DND-41 (cell line): ENCODE measurements around the gene TDRD1.

Source experiments
- ATAC-seq: fragments of 200-7000 bp; cut with Tn5 transposase; 3 replicates; pipeline ENCODE4 v1.9.1; 2021; ENCODE audit warnings: low read depth; ENCODE audit not compliant: insufficient read depth
- DNase-seq: peaks from one replicate; pipeline ENCODE4 v3.0.0-alpha.2; 2020
- H2AFZ ChIP-seq: 2 replicates; pipeline ENCODE4 v1.6.0; 2012; ENCODE audit warnings: low read depth, low read length
- H3K27ac ChIP-seq: 2 replicates; pipeline ENCODE4 v1.5.1; 2012; ENCODE audit warnings: low read length, inconsistent platforms
- H3K27me3 ChIP-seq: fragments of 200-600 bp; sonication (generic); 2 replicates; pipeline ENCODE4 v1.6.0; 2012; ENCODE audit warnings: low read length, mild to moderate bottlenecking, inconsistent platforms; ENCODE audit not compliant: insufficient read depth, poor library complexity
- H3K36me3 ChIP-seq: 2 replicates; pipeline ENCODE4 v1.5.1; 2012; ENCODE audit warnings: low read length, inconsistent platforms; ENCODE audit not compliant: insufficient read depth
- H3K4me1 ChIP-seq: 2 replicates; pipeline ENCODE4 v1.5.1; 2012; ENCODE audit warnings: mild to moderate bottlenecking, low read length; ENCODE audit not compliant: insufficient read depth
- H3K4me2 ChIP-seq: 2 replicates; pipeline ENCODE4 v1.6.0; 2012; ENCODE audit warnings: mild to moderate bottlenecking, moderate library complexity, low read length, inconsistent platforms; ENCODE audit not compliant: insufficient read depth
- H3K4me3 ChIP-seq, 2 experiments: fragments of 200-600 bp in 1 of 2; shearing (Covaris generic) in 1 of 2; 2 replicates each; pipeline ENCODE4 v1.5.1; 2012 to 2016; ENCODE audit warnings: inconsistent platforms in 2 of 2, low read length in 2 of 2, mild to moderate bottlenecking in 2 of 2, low read depth in 1 of 2, moderate library complexity in 1 of 2
- H3K79me2 ChIP-seq: 2 replicates; pipeline ENCODE4 v1.6.0; 2012; ENCODE audit warnings: low read length, inconsistent platforms; ENCODE audit not compliant: insufficient read depth
- H3K9ac ChIP-seq: 2 replicates; pipeline ENCODE4 v1.6.0; 2012; ENCODE audit warnings: low read depth, mild to moderate bottlenecking, inconsistent platforms, low read length, moderate library complexity
- H3K9me3 ChIP-seq: 2 replicates; pipeline ENCODE4 v1.5.1; 2012; ENCODE audit warnings: low read length, moderate library complexity, mild to moderate bottlenecking, inconsistent platforms; ENCODE audit not compliant: insufficient read depth, severe bottlenecking
- H4K20me1 ChIP-seq: 2 replicates; pipeline ENCODE4 v1.6.0; 2012; ENCODE audit warnings: low read length; ENCODE audit not compliant: insufficient read depth
- EZH2 ChIP-seq: IDR thresholded peaks from 3 replicates; pipeline ENCODE4 v1.6.1; 2012; ENCODE audit warnings: borderline replicate concordance, low read depth, mild to moderate bottlenecking, moderate library complexity, low read length, inconsistent platforms; ENCODE audit not compliant: severe bottlenecking
- TF ChIP-seq, protein P1 (sequence below): IDR thresholded peaks from 2 replicates; pipeline ENCODE4 v1.5.1; 2012; ENCODE audit warnings: borderline replicate concordance, low read length, moderate library complexity, mild to moderate bottlenecking; ENCODE audit not compliant: poor library complexity, severe bottlenecking; ENCODE audit errors: extremely low read depth

TDRD1 gene, protein sequence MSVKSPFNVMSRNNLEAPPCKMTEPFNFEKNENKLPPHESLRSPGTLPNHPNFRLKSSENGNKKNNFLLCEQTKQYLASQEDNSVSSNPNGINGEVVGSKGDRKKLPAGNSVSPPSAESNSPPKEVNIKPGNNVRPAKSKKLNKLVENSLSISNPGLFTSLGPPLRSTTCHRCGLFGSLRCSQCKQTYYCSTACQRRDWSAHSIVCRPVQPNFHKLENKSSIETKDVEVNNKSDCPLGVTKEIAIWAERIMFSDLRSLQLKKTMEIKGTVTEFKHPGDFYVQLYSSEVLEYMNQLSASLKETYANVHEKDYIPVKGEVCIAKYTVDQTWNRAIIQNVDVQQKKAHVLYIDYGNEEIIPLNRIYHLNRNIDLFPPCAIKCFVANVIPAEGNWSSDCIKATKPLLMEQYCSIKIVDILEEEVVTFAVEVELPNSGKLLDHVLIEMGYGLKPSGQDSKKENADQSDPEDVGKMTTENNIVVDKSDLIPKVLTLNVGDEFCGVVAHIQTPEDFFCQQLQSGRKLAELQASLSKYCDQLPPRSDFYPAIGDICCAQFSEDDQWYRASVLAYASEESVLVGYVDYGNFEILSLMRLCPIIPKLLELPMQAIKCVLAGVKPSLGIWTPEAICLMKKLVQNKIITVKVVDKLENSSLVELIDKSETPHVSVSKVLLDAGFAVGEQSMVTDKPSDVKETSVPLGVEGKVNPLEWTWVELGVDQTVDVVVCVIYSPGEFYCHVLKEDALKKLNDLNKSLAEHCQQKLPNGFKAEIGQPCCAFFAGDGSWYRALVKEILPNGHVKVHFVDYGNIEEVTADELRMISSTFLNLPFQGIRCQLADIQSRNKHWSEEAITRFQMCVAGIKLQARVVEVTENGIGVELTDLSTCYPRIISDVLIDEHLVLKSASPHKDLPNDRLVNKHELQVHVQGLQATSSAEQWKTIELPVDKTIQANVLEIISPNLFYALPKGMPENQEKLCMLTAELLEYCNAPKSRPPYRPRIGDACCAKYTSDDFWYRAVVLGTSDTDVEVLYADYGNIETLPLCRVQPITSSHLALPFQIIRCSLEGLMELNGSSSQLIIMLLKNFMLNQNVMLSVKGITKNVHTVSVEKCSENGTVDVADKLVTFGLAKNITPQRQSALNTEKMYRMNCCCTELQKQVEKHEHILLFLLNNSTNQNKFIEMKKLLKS

DNA sequence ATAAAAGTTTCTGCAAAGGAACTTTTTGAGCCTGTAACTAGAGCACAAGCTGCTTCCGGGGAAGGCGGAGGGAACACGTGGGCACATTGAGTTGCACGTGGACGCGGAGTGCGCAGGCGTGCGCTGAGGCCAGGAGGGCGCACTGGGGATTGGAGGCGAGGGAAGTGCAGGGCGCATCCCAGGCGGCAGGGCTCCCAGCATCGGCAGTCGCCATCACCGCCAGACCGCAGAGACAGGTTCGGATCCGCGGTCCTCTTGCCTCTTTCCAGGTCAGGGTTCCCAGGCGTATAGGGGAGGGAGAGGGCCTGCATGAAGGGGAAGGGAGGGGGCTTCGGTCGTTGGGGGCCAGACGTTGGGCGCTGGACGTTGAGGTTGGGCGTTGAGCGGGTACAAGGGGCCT is at the start of gene TDRD1:
TSS of gene TDRD1 (plus strand) at position 206 of the 400 bp plus-strand sequence. CDS start 8,479 bp downstream, outside the sequence.
- H3K9me3 ChIP-seq, result no peaks in the 10 kb centered on the region
- H3K36me3 ChIP-seq, result no peaks in the 10 kb centered on the region
- no peak for TF ChIP-seq EZH2
- TF ChIP-seq, protein P1, sequence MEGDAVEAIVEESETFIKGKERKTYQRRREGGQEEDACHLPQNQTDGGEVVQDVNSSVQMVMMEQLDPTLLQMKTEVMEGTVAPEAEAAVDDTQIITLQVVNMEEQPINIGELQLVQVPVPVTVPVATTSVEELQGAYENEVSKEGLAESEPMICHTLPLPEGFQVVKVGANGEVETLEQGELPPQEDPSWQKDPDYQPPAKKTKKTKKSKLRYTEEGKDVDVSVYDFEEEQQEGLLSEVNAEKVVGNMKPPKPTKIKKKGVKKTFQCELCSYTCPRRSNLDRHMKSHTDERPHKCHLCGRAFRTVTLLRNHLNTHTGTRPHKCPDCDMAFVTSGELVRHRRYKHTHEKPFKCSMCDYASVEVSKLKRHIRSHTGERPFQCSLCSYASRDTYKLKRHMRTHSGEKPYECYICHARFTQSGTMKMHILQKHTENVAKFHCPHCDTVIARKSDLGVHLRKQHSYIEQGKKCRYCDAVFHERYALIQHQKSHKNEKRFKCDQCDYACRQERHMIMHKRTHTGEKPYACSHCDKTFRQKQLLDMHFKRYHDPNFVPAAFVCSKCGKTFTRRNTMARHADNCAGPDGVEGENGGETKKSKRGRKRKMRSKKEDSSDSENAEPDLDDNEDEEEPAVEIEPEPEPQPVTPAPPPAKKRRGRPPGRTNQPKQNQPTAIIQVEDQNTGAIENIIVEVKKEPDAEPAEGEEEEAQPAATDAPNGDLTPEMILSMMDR, result no peak
- H2AFZ ChIP-seq, result no peak within 1 kb of the TSS
- no peak within 1 kb of the TSS for H3K4me3 ChIP-seq
- H3K79me2 ChIP-seq, result no peaks in the 10 kb centered on the region
- H3K4me1 ChIP-seq, result peaks cover 10% of the 10 kb centered on the region
- no peak for DNase-seq
- no peak within 1 kb of the TSS for H3K9ac ChIP-seq
- ATAC-seq, result no peak
- H3K27ac ChIP-seq, result no peak within 1 kb of the TSS
- H3K27me3 ChIP-seq, result peaks cover 23% of the 10 kb centered on the region
- H4K20me1 ChIP-seq, result no peaks in the 10 kb centered on the region
- H3K4me2 ChIP-seq, result no peak within 1 kb of the TSS

DNA sequence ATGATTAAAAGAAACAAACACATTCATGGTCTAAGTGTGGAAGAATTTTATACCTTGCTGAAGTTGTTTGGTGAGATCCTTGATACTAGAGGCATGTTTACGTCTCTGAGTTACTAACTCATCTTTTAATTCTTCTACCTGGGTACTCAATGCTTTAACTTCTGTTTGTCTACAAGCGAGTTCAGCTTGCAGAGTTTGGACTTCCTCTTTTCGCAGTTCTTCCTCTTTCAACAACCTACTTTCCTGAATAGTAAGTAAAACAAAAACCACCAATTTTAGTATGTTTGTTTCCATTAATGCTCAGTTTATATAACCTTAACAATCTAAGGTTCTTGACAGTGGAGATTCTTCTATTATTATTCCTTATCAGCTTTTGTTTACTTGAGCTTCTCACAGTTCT is 48.1 kb upstream of the TDRD1 start:
- no peak overlapping the region for H2AFZ ChIP-seq
- H3K79me2 ChIP-seq, result no peaks in the 10 kb centered on the region
- no peak overlapping the region for H3K27ac ChIP-seq
- ATAC-seq, result no peak
- H4K20me1 ChIP-seq, result no peaks in the 10 kb centered on the region
- TF ChIP-seq, protein P1, result no peak
- no peak for TF ChIP-seq EZH2
- H3K4me2 ChIP-seq, result no peak overlapping the region
- H3K9me3 ChIP-seq, result no peaks in the 10 kb centered on the region
- no peaks in the 10 kb centered on the region for H3K4me1 ChIP-seq
- no peak overlapping the region for H3K9ac ChIP-seq
- peaks cover 40% of the 10 kb centered on the region; the same call in 1 of the 2 replicates for H3K36me3 ChIP-seq
- no peak for DNase-seq
- no peak overlapping the region for H3K4me3 ChIP-seq
- H3K27me3 ChIP-seq, result no peaks in the 10 kb centered on the region

DNA sequence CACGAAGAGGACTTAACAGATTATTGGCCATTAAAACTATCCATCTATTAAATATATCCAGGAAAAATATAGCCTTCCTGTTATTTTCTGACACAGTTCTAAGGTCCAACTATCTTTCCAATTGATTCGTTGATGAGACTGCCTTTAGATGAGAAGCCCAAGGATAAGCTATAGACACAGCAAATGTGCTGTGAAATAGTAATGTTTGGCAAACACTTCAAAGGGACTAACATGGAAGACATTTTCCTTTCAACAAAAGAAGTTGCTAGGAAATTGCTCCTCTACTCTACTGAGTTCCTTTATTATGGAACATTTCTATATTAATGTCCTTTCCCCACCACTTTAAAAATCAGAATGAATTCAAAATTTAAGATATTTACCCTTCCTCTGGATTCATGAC is 43.7 kb upstream of the TDRD1 start:
- Histone ChIP-seq H3K4me1 (no peaks in the 10 kb centered on the region), H3K27me3 (no peaks in the 10 kb centered on the region), H3K27ac (no peak overlapping the region), H3K36me3 (peaks cover 37% of the 10 kb centered on the region; the same call in 1 of the 2 replicates), H4K20me1 (no peaks in the 10 kb centered on the region), H3K9ac (no peak overlapping the region), H2AFZ (no peak overlapping the region), H3K4me3 (no peak overlapping the region), H3K79me2 (no peaks in the 10 kb centered on the region), H3K9me3 (no peaks in the 10 kb centered on the region), H3K4me2 (no peak overlapping the region)
- TF ChIP-seq, protein P1, result no peak
- TF ChIP-seq EZH2, result no peak
- no peak for ATAC-seq
- no peak for DNase-seq
